ENCODE results near the gene PTPRN2.

PTPRN2 gene

DNA sequence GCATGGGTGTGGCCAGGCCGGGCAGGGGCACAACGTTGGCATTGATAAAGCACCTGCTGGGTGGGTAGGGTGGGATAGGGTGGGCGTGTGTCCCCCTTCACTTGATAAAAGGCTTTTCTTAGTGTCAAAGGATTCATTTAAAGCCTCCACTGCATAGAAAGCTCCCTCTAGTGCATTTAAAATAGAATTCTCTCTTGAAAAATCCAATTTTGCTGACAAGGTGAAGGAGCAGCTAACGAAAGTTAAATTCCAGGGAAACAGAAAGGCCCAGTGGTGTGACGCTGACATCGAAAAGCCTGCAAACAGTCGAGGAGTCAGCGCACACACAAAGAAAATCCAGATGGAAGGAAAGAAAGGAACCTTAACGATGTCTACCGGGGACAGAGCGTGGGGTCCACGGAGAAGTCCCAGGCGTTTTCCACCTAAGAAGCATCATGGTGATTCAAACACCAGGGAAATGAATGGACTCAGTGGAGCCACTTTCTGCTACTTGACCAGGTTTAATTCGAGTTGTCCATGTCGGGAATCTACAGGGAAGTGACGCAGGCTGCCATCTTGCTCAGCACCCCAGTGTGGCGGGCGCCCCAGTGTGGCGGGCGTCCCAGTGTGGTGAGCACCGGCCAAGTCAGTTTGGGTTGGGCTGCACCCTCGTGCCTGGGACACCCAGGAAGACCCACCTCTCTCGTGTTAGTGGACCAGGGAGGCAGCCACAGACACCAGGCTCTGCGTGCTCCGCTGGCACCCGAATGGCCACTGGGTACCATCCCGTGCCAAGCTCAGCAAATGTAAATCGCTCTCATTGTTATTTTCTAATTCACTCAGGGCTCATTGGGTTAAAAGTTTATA lies 1033.0 kb downstream of the PTPRN2 start:
- Histone ChIP-seq H3K9me3 (ENCODE audit: control insufficient read depth, low read length) (no peaks in the 10 kb centered on the region), H3K4me3 (ENCODE audit: low read depth, low read length) (no peak overlapping the region), H3K4me2 (ENCODE audit: low read length) (no peak overlapping the region), H3K4me1 (no peaks in the 10 kb centered on the region), H3K79me2 (no peaks in the 10 kb centered on the region), H2AFZ (no peak overlapping the region), H3K36me3 (ENCODE audit: control insufficient read depth, insufficient read depth, low read length) (no peaks in the 10 kb centered on the region), H3K27ac (no peak overlapping the region), H3K9ac (no peak overlapping the region), H3K27me3 (ENCODE audit: control insufficient read depth, insufficient read depth, low read length) (no peaks in the 10 kb centered on the region)
- TF ChIP-seq, protein P1, sequence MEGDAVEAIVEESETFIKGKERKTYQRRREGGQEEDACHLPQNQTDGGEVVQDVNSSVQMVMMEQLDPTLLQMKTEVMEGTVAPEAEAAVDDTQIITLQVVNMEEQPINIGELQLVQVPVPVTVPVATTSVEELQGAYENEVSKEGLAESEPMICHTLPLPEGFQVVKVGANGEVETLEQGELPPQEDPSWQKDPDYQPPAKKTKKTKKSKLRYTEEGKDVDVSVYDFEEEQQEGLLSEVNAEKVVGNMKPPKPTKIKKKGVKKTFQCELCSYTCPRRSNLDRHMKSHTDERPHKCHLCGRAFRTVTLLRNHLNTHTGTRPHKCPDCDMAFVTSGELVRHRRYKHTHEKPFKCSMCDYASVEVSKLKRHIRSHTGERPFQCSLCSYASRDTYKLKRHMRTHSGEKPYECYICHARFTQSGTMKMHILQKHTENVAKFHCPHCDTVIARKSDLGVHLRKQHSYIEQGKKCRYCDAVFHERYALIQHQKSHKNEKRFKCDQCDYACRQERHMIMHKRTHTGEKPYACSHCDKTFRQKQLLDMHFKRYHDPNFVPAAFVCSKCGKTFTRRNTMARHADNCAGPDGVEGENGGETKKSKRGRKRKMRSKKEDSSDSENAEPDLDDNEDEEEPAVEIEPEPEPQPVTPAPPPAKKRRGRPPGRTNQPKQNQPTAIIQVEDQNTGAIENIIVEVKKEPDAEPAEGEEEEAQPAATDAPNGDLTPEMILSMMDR (IDR thresholded peaks at IDR 0.05), result no peak

DNA sequence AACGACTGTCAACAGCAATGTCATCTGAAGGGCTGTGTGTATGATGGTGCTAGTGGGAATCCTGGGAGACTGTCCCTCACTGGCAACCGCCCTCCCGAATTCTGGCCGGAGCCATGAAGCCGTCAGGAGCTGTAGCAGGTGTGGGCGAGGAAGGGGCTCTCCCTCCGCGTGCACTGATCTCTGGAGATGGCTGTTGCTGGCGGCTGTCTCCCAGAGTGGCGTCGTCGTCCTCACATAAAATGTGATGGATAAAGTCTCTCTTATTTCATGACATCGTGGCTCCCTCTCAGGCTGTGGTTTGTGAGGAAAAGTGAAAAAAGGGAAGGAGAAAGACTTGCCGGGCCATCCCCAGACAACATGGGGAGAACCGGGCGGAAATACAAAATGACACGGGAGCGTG lies 1034.4 kb downstream of the PTPRN2 start:
- no peaks in the 10 kb centered on the region for H3K27me3 ChIP-seq (ENCODE audit: control insufficient read depth, insufficient read depth, low read length)
- no peak overlapping the region for H2AFZ ChIP-seq
- H3K9me3 ChIP-seq (ENCODE audit: control insufficient read depth, low read length), result no peaks in the 10 kb centered on the region
- H3K4me2 ChIP-seq (ENCODE audit: low read length), result no peak overlapping the region
- TF ChIP-seq, protein P1 (IDR thresholded peaks at IDR 0.05), result no peak
- no peak overlapping the region for H3K9ac ChIP-seq
- H3K36me3 ChIP-seq (ENCODE audit: control insufficient read depth, insufficient read depth, low read length), result no peaks in the 10 kb centered on the region
- no peaks in the 10 kb centered on the region for H3K4me1 ChIP-seq
- no peak overlapping the region for H3K27ac ChIP-seq
- H3K79me2 ChIP-seq, result no peaks in the 10 kb centered on the region
- H3K4me3 ChIP-seq (ENCODE audit: low read depth, low read length), result no peak overlapping the region

DNA sequence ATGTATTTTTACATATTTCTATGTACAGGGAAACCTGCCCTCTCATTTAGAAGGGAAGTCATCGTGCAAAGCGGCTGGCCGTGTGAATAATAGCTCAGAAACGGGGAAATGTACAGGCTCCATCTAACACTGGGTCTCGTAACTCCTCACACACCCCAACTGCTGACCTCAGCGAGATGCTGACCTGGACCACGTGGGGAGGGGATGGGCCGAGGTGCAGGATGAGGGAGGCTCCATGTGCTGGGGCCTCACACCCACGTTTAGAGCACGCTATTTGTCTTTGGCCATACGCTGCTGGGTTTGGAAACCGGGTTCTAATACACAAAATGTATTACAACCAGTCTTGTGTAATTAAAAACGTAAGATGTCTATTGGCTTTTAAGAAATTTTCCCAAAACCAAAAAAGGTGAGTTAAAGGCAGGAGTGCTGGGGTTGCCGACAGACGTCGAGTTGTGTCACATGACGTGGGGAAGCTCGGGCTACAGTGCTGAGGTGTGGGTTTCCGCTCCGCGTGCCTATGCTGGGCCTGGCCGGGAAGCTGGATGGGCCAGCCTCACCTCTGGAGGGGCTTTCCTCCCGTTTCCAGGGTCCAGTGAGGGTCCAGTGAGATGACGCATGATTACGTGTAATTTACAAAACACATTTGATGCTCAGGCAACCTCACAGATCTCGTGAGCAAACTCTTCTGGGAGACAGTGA lies 1035.2 kb downstream of the PTPRN2 start:
- H3K4me3 ChIP-seq (ENCODE audit: low read depth, low read length), result no peak overlapping the region
- H3K36me3 ChIP-seq (ENCODE audit: control insufficient read depth, insufficient read depth, low read length), result no peaks in the 10 kb centered on the region
- H3K4me2 ChIP-seq (ENCODE audit: low read length), result no peak overlapping the region
- TF ChIP-seq, protein P1 (IDR thresholded peaks at IDR 0.05), result no peak
- H3K9ac ChIP-seq, result no peak overlapping the region
- H3K79me2 ChIP-seq, result no peaks in the 10 kb centered on the region
- no peak overlapping the region for H2AFZ ChIP-seq
- no peaks in the 10 kb centered on the region for H3K4me1 ChIP-seq
- H3K27me3 ChIP-seq (ENCODE audit: control insufficient read depth, insufficient read depth, low read length), result no peaks in the 10 kb centered on the region
- H3K27ac ChIP-seq, result no peak overlapping the region
- no peaks in the 10 kb centered on the region for H3K9me3 ChIP-seq (ENCODE audit: control insufficient read depth, low read length)

DNA sequence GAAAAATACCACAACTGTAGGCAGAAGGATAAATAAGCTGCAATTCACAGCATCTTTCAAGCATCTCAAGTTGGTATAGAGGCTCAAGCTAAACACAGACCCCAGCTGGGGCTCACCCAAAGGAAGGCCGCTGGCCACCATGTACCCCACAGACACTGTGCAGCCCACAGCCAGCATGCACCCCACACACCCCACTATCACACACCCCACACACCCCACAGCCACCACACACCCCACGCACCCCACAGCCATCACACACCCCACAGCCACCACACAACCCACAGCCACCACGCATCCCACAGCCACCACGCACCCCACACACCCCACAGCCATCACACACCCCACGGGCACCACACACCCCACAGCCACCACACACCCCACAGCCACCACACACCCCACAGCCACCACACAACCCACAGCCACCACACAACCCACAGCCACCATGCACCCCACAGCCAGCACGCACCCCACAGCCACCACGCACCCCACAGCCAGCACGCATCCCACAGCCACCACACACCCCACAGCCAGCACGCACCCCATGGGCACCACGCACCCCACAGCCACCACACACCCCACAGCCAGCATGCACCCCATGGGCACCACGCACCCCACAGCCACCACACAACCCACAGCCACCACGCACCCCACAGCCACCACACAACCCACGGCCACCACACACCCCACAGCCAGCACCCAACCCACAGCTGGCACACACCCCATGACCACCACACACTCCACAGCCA lies 1036.1 kb downstream of the PTPRN2 start:
- no peaks in the 10 kb centered on the region for H3K4me1 ChIP-seq
- H3K27ac ChIP-seq, result no peak overlapping the region
- no peak overlapping the region for H3K4me2 ChIP-seq (ENCODE audit: low read length)
- H3K9ac ChIP-seq, result no peak overlapping the region
- H3K79me2 ChIP-seq, result no peaks in the 10 kb centered on the region
- H2AFZ ChIP-seq, result no peak overlapping the region
- no peak overlapping the region for H3K4me3 ChIP-seq (ENCODE audit: low read depth, low read length)
- no peaks in the 10 kb centered on the region for H3K9me3 ChIP-seq (ENCODE audit: control insufficient read depth, low read length)
- H3K27me3 ChIP-seq (ENCODE audit: control insufficient read depth, insufficient read depth, low read length), result no peaks in the 10 kb centered on the region
- no peaks in the 10 kb centered on the region for H3K36me3 ChIP-seq (ENCODE audit: control insufficient read depth, insufficient read depth, low read length)
- TF ChIP-seq, protein P1 (IDR thresholded peaks at IDR 0.05), result no peak

Measured in parathyroid adenoma (tissue), 2 donors.